ENCODE results near the gene IL31.

DNA sequence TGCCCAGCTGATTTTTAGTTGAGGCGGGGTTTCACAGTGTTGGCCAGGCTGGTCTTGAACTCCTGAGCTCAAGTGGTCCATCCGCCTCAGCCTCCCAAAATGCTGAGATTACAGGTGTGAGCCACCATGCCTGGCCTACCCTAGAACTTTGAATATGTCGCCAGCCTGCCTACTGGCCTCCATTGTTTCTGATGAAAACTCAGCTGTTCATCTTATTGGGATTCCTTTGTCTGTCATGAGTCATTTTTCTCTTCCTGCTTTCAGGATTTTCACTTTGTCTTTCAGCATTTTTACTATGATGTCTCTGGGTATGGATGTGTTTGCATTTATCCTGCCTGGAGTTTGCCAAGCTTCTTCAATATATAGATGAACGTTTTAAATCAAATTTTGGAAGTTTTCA, 21.4 kb upstream of the IL31 start:
- TF ChIP-seq, protein P1, sequence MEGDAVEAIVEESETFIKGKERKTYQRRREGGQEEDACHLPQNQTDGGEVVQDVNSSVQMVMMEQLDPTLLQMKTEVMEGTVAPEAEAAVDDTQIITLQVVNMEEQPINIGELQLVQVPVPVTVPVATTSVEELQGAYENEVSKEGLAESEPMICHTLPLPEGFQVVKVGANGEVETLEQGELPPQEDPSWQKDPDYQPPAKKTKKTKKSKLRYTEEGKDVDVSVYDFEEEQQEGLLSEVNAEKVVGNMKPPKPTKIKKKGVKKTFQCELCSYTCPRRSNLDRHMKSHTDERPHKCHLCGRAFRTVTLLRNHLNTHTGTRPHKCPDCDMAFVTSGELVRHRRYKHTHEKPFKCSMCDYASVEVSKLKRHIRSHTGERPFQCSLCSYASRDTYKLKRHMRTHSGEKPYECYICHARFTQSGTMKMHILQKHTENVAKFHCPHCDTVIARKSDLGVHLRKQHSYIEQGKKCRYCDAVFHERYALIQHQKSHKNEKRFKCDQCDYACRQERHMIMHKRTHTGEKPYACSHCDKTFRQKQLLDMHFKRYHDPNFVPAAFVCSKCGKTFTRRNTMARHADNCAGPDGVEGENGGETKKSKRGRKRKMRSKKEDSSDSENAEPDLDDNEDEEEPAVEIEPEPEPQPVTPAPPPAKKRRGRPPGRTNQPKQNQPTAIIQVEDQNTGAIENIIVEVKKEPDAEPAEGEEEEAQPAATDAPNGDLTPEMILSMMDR (IDR thresholded peaks at IDR 0.05) = no peak
- no peak for TF ChIP-seq POLR2A (IDR thresholded peaks at IDR 0.05)

Data from testis (tissue), 2 donors.